DMS53 (cell line): ENCODE data around the gene CAMK2A.

Experiments used
- DNase-seq: peaks from one replicate; lab custom pipeline; 2025; lab: John Stamatoyannopoulos, UW

Gene CAMK2A

DNA sequence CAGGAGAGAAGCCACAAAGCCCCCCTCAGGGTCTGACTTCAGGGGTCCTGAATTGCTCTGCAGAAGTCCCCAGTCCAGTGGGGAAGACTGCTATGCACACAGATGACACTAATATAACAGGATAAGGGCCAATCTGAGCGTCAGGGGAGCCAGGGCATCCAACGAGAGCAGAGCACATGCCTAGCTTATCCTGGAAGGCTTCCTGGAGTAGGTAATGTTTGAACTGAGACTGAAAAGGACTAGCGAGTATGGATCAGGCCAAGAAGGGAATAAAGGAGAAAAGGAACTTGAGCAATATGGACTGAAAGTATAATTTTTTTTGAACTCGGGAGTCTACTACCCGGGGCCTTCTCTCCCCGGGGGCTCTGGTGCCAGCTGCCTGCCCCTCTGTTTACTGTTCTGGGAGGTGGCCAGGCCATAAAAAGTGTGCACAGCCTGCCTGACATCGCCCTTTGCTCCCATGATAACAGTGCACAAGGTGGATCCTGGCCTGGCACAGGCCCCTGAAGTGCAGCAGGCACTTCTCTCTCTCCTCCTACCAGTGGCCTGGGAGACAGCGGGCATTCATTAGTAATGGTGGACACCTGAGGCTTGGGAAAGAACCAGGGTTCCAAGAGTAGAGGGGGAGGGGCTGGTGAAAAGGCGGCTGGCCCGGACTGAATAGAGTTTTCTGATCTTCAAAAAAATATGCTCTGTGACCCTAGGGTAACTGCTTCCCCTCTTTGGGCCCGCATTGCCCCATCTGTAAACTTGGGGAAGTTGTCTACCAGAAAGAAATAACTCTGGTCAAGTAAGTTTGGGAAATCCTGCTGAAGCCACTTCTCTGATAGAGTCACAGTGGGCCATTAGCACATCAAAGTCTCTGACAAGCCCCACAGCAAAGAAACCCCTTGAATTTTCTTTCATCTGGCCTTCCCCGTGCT is 104.3 kb downstream of the CAMK2A start:
- no peak for DNase-seq

DNA sequence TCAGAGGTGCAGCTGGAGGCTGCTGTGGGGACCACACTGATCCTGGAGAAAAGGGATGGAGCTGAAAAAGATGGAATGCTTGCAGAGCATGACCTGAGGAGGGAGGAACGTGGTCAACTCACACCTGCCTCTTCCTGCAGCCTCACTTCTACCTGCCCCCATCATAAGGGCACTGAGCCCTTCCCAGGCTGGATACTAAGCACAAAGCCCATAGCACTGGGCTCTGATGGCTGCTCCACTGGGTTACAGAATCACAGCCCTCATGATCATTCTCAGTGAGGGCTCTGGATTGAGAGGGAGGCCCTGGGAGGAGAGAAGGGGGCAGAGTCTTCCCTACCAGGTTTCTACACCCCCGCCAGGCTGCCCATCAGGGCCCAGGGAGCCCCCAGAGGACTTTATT is 105.6 kb downstream of the CAMK2A start:
- DNase-seq, result no peak

DNA sequence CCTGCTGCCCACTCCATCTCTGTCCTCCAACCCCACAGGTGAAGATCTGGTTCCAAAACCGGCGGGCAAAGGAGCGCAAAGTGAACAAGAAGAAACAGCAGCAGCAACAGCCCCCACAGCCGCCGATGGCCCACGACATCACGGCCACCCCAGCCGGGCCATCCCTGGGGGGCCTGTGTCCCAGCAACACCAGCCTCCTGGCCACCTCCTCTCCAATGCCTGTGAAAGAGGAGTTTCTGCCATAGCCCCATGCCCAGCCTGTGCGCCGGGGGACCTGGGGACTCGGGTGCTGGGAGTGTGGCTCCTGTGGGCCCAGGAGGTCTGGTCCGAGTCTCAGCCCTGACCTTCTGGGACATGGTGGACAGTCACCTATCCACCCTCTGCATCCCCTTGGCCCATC is 106.1 kb downstream of the CAMK2A start:
- no peak for DNase-seq

GRCh38 chr5:150182774-150183173 is 106.8 kb downstream of the CAMK2A start:
- no peak for DNase-seq

DNA sequence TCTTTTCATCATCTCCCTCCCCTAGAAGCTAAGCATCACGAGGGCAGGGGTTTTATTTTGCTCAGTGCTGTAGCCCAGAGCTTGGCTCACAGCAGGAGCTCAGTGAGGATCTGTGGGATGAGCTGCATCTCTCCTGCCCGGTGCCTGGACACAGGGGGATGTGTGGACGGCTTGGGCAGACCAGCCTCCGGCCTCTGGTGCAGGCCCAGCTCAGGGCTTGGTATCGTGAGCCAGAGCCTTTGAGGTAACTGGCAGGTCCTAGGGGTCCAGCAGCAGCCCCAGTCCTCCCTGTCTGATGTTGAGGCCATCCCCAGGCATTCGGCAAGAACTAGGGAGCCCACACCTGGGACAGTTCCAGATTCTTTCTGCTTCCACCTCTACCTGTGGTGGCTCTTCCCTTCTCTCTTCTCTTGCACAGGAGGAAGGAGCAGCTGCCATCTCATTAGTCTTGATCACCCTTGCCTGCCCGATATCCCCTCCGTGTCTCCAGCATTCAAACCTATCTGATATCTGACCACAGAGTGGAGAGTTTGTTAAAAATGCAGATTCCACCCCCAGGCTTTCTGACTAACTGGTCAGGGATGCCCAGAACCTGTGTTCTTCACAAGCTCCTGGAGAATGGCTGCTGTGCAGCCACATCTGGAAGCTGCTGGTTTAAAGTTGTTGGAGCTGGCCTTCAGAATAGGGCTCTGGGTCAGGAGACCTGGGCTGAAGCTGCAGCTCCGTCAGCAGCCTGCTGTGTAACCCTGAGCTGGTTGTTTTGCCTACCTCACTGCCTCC is 107.6 kb downstream of the CAMK2A start:
- DNase-seq, result no peak

DNA sequence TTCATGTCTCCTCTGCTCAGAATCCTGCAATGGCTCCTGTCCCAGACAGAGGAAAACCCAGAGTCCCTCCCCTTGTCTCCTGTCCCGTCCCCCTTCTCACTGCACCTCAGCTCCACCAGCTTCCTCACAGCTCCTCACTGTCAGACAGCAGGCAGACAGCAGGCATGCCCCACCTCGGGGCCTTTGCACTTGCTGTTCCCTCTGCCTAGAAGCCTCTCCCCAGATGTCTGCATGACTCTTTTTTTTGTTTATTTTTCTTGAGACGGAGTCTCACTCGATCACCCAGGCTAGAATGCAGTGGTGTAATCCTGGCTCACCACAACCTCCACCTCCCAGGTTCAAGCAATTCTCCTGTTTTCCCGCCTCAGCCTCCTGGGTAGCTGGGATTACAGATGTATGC is 108.5 kb downstream of the CAMK2A start:
- no peak for DNase-seq

DNA sequence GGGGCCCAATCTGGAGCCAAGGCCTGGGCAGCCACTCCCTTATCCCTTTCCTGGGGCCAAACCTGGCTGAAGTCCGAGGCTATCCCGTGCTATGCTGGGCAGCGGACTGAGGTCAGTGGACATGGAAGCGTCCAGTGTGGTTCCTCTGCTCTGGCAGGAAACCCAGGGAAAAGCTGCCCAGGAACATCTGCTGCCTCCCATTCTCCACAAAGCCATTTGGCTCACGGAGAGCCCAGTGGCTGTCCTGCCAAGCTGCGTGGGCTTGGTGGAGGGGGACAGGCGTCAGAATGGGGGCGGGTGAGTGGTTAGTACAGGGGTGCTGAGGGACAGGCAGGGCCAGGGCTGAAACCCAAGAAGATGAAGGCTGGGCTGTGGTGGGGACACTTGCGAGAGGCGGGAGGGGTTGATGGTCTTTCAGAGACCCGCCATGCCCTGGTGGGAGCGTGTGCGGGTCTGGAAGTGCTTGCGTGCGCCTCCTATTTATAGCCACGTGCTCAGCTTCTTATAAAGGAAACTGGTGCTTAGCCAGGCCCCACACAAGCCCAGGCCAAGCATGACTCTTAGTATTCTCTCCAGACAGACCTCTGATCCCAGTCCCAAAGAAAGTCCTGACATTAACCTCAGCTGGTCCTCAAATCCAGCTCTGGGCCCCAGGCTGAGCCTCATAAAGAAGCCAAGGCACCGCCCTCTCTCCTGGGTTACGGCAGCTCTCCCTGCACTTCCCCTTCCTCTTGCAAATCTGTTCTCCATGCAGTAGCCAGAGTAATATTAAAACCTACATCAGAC is 109.1 kb downstream of the CAMK2A start:
- DNase-seq, result no peak

DNA sequence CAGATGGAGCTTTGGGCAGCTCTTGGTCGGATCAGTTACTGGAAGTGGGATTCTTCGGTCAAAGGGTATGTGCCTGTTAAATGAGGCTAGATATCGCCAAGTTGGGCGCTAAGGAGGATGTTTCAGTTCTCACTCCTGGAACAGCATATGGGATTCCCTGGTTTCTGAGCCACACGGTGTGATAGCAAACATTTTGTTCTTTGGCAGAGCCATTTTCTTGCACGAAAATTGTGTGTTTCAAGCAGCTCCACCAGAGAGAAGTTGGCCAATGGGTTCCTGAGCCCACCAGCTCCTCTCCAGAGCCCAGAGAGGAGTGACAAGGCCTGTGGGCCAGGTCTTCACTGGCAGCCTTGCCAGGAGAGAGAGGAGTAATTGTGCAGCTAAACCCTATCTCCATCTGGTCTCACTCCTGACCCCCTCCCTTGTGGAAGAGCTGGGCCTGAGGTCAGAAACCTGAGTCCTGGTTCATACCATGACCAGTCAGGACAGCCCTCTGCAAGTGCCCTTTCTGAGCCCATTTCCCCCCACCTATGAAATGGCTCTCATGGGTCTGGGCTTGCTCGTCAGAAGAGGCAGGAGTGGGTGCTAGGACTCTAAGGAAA is 110.5 kb downstream of the CAMK2A start:
- no peak for DNase-seq

GRCh38 chr5:150178262-150178661 is 111.3 kb downstream of the CAMK2A start:
- DNase-seq, result no peak

DNA sequence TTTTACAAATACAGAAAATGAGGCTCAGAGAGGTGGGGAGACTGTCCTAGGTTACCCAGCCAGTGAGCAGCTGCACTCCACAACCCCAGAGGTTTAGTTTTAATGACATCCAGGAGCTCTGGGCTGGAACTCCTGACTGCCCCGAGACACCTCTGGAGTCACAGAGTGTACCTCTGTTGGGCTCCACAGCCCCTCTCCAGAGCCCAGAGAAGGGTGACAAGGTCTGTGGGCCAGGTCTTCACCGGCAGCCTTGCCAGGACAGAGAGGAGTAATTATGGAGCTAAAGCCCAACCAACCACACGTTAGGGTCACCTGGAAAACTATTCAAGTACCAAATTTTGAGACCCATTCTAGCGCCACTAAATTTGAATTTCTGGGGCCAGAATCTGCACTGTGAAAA is 111.9 kb downstream of the CAMK2A start:
- no peak for DNase-seq

DNA sequence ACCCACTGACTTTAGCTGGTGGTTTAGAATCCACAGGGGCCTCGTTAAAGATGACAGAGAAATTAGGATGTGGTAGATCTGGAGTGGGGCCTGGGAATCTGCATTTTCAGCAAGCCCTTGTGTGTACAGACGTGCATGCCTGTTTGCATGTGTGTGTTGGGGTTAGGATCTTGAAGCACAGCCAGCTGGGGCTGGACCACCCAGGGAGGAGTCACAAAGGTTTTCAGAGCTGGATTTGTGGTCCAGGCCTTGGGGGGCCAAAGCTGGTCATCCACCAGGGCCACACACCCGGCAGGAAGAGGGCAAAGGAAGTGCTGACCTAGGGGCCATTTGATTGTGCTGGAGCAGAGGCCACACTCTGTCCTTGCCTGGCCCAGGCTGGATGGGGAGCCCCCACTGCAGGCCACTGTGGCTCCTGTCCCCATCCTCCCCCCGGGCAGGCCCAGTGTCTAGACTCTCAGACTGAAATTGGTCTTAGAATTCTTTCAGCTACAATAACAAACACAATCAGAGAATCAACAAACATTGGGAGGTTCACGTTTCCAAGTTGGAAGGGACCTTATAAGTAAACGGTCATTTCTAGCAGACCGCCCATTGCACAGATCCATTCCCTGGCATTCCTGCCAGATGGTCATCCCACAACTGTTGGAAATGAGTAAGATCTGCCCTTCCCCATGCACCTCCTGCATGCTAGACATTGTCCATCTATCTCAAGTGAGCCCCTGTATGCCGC is 112.7 kb downstream of the CAMK2A start:
- no peak for DNase-seq

- DNase-seq, result peak; percentile 47
Observed at GRCh38 chr5:150175536-150175935, 114.0 kb downstream of the CAMK2A start.

GRCh38 chr5:150175076-150175475 is 114.5 kb downstream of the CAMK2A start:
- DNase-seq, result no peak

GRCh38 chr5:150174285-150174684 is 115.3 kb downstream of the CAMK2A start:
- no peak for DNase-seq

- DNase-seq, result no peak
Observed at GRCh38 chr5:150173161-150173560, 116.4 kb downstream of the CAMK2A start.

DNA sequence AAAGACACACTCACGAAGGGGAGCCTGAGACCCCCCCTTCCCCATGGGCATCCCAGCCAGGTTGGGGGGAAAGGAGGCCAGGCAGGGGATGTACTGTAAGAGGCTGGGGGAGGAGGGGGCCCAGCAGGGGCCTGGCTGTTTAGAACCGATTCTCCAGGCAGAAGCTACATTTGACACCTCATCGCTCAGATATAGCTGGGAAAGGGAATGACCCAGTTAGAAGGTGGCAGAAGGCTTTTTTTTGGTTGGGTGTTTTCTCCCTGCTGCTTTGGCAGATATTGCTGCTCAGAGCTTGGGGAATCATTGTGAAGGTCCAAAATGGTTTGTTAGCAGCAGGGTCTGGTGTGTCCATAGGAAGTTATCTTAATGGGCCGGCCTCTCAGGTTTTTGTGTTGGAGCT is 117.0 kb downstream of the CAMK2A start:
- DNase-seq, result no peak

DNA sequence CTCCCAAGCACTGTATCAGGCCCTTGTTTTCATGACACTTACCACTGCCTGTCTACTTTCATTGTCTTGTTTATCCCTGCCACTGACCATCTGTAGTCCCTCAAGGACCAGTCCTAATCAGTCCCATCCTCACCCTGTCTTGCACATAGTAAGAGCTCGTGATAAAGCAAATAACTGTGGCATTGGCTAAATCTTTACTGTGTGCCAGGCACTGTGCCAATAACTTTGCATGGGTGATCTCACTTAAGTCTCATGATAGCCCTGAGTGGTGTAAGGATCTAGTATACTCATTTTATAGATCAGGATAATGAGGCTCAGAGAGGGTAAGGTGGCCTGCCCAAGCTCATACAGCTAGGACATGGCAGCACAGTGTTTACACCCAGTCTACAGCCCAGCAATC is 117.4 kb downstream of the CAMK2A start:
- no peak for DNase-seq
